Measurements from ENCODE around the gene MRPS6. TPM values are rescaled to one million over a fixed set of nuclear protein-coding genes. Genes with fewer than 3 reads are reported as not detected.

MRPS6 gene
- total and polyA plus RNA-seq, 2 experiments from 2014 or later, result 13.7 to 83.9 TPM

DNA sequence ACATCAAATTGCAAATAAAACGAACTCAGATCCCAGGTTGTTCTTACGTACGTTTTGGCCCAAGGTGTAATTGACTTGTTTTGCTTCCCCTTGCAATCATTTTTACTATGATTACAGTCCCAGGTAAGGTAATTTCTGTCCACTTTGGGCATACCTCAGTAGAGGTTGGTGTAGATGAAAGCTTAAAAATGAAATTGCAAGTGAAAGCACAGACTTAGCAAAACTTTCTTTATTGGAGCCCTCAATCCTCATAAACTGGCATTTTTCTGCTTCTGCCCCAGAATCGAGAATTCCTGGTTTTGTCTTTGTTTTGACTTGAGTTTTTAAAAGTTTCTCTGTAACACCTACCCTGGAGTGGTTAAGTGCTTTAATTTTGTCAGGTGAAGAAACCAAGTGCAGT is 9.4 kb downstream of the MRPS6 start:
- 91 to 93% methylated on average over 4 of the region's 4 CpGs for WGBS, 2 experiments (ENCODE audit: low coverage in 1 of 2, low lambda C conversion rate in 2 of 2, missing lambda C conversion rate in 2 of 2)
- peaks cover 98% of the 10 kb centered on the region for H3K79me2 ChIP-seq (ENCODE audit: insufficient read depth)

GRCh38 chr21:34083357-34083756 is 10.0 kb downstream of the MRPS6 start:
- WGBS, 2 experiments (ENCODE audit: low coverage in 1 of 2, low lambda C conversion rate in 2 of 2, missing lambda C conversion rate in 2 of 2), result 52 to 57% methylated on average over 3 of the region's 3 CpGs
- DNase-seq, result no peak
- H3K27me3 ChIP-seq (replicated peaks; ENCODE audit: insufficient read depth), result no peaks in the 10 kb centered on the region
- no peak overlapping the region for H3K4me3 ChIP-seq
- no peaks in the 10 kb centered on the region for H4K20me1 ChIP-seq (ENCODE audit: insufficient read depth)
- TF ChIP-seq EZH2 (IDR thresholded peaks at IDR 0.05; ENCODE audit: insufficient read depth, poor library complexity, severe bottlenecking) (no peak), EZH2phosphoT487 (IDR thresholded peaks at IDR 0.05; ENCODE audit: insufficient read depth, low read depth) (no peak)
- peaks cover 12% of the 10 kb centered on the region for H3K4me1 ChIP-seq (ENCODE audit: insufficient read depth)
- H3K9me3 ChIP-seq (ENCODE audit: low read depth), result no peaks in the 10 kb centered on the region
- H3K4me2 ChIP-seq (ENCODE audit: unreplicated experiment), result no peak overlapping the region
- H3K9ac ChIP-seq, result no peak overlapping the region
- H3F3A ChIP-seq (ENCODE audit: insufficient read depth), result peaks cover 8% of the 10 kb centered on the region; the same call in 1 of the 2 replicates
- H3K9me2 ChIP-seq (ENCODE audit: insufficient read depth), result no peaks in the 10 kb centered on the region
- H3K36me3 ChIP-seq (ENCODE audit: low read depth), result peaks cover 5% of the 10 kb centered on the region; the same call in 1 of the 2 replicates
- peaks cover 98% of the 10 kb centered on the region for H3K79me2 ChIP-seq (ENCODE audit: insufficient read depth)
- in situ Hi-C loops (cut with MboI), result no loop called here
- no peak overlapping the region for H2AFZ ChIP-seq
- H3K27ac ChIP-seq, result no peak overlapping the region

More for the DNA sequence above, 9.4 kb downstream of the MRPS6 start:
- H3K9me2 ChIP-seq (ENCODE audit: insufficient read depth), result no peaks in the 10 kb centered on the region
- in situ Hi-C loops (cut with MboI), result no loop called here
- H3F3A ChIP-seq (ENCODE audit: insufficient read depth), result peaks cover 6% of the 10 kb centered on the region; the same call in 1 of the 2 replicates
- DNase-seq, result no peak
- H3K27ac ChIP-seq, result no peak overlapping the region
- no peak overlapping the region for H3K4me2 ChIP-seq (ENCODE audit: unreplicated experiment)
- peaks cover 12% of the 10 kb centered on the region for H3K4me1 ChIP-seq (ENCODE audit: insufficient read depth)
- no peak overlapping the region for H3K4me3 ChIP-seq
- H3K27me3 ChIP-seq (replicated peaks; ENCODE audit: insufficient read depth), result no peaks in the 10 kb centered on the region
- no peak overlapping the region for H3K9ac ChIP-seq
- H2AFZ ChIP-seq, result no peak overlapping the region
- TF ChIP-seq EZH2 (IDR thresholded peaks at IDR 0.05; ENCODE audit: insufficient read depth, poor library complexity, severe bottlenecking) (no peak), EZH2phosphoT487 (IDR thresholded peaks at IDR 0.05; ENCODE audit: insufficient read depth, low read depth) (no peak)
- no peaks in the 10 kb centered on the region for H3K9me3 ChIP-seq (ENCODE audit: low read depth)
- peaks cover 5% of the 10 kb centered on the region; the same call in 1 of the 2 replicates for H3K36me3 ChIP-seq (ENCODE audit: low read depth)
- H4K20me1 ChIP-seq (ENCODE audit: insufficient read depth), result no peaks in the 10 kb centered on the region

DNA sequence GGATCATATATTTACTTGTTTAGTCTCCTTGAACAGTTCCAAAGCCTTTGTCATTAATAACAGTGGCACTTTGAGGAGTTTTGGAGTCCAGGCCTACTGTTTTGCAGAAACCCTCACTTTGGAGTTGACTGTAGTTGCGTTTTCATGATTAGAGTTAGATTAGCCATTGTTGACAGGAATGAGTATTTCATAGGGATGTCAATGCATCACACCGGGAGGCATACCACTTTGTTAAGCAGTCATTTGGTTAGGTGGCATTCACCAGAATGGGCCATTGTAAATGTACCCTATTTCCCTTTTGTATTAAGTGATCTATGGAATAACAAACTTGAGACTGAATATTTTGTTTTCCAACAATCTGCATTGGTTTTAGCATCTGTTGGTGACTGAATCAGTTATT is 11.8 kb downstream of the MRPS6 start:
- WGBS, 2 experiments (ENCODE audit: low coverage in 1 of 2, low lambda C conversion rate in 2 of 2, missing lambda C conversion rate in 2 of 2), result 98 to 100% methylated on average over 2 of the region's 2 CpGs
- H3K9ac ChIP-seq, result no peak overlapping the region
- H3K27me3 ChIP-seq (replicated peaks; ENCODE audit: insufficient read depth), result no peaks in the 10 kb centered on the region
- no peaks in the 10 kb centered on the region for H3K9me2 ChIP-seq (ENCODE audit: insufficient read depth)
- peaks cover 5% of the 10 kb centered on the region; the same call in 1 of the 2 replicates for H3K36me3 ChIP-seq (ENCODE audit: low read depth)
- peaks cover 9% of the 10 kb centered on the region for H3K4me1 ChIP-seq (ENCODE audit: insufficient read depth)
- peaks cover 100% of the 10 kb centered on the region for H3K79me2 ChIP-seq (ENCODE audit: insufficient read depth)
- H3F3A ChIP-seq (ENCODE audit: insufficient read depth), result peaks cover 8% of the 10 kb centered on the region; the same call in 1 of the 2 replicates
- H3K4me3 ChIP-seq, result no peak overlapping the region
- H3K27ac ChIP-seq, result no peak overlapping the region
- no peaks in the 10 kb centered on the region for H4K20me1 ChIP-seq (ENCODE audit: insufficient read depth)
- no peak overlapping the region for H2AFZ ChIP-seq
- in situ Hi-C loops (cut with MboI), result no loop called here
- no peak overlapping the region for H3K4me2 ChIP-seq (ENCODE audit: unreplicated experiment)
- no peak for DNase-seq
- H3K9me3 ChIP-seq (ENCODE audit: low read depth), result no peaks in the 10 kb centered on the region
- TF ChIP-seq EZH2 (IDR thresholded peaks at IDR 0.05; ENCODE audit: insufficient read depth, poor library complexity, severe bottlenecking), result no peak
- TF ChIP-seq EZH2phosphoT487 (IDR thresholded peaks at IDR 0.05; ENCODE audit: insufficient read depth, low read depth), result no peak

- Histone ChIP-seq H3F3A (ENCODE audit: insufficient read depth) (peaks cover 3% of the 10 kb centered on the region; the same call in 1 of the 2 replicates), H3K36me3 (ENCODE audit: low read depth) (no peaks in the 10 kb centered on the region), H3K79me2 (ENCODE audit: insufficient read depth) (peaks cover 99% of the 10 kb centered on the region), H4K20me1 (ENCODE audit: insufficient read depth) (no peaks in the 10 kb centered on the region), H3K27ac (no peak overlapping the region), H3K4me1 (ENCODE audit: insufficient read depth) (no peaks in the 10 kb centered on the region), H3K4me3 (no peak overlapping the region), H3K9ac (no peak overlapping the region), H2AFZ (no peak overlapping the region), H3K9me3 (ENCODE audit: low read depth) (no peaks in the 10 kb centered on the region), H3K9me2 (ENCODE audit: insufficient read depth) (no peaks in the 10 kb centered on the region), H3K27me3 (replicated peaks; ENCODE audit: insufficient read depth) (no peaks in the 10 kb centered on the region), H3K4me2 (ENCODE audit: unreplicated experiment) (no peak overlapping the region)
- TF ChIP-seq EZH2phosphoT487 (IDR thresholded peaks at IDR 0.05; ENCODE audit: insufficient read depth, low read depth) (no peak), EZH2 (IDR thresholded peaks at IDR 0.05; ENCODE audit: insufficient read depth, poor library complexity, severe bottlenecking) (no peak)
- no peak for DNase-seq
- 83 to 88% methylated on average over 5 of the region's 5 CpGs for WGBS, 2 experiments (ENCODE audit: low coverage in 1 of 2, low lambda C conversion rate in 2 of 2, missing lambda C conversion rate in 2 of 2)
- in situ Hi-C loops (cut with MboI), result no loop called here
These were observed 13.5 kb downstream of the MRPS6 start for GRCh38 chr21:34086887-34087306.
